Epithelial cell of prostate (primary cell): Measurements from ENCODE around the gene USP17L15.
"Not testable (repeated sequence)": the region's sequence is repeated elsewhere in the genome, so short reads cannot be mapped to it uniquely, and the experiment has no call there.

Experiments
- DNase-seq: peaks from one replicate; pipeline ENCODE4 v3.0.0-alpha.2; 2011; ENCODE audit warnings: low read depth, low spot score
- H3K27ac ChIP-seq: fragments of 450-650 bp; 2 replicates; pipeline ENCODE4 v1.5.1; 2017; ENCODE audit warnings: mild to moderate bottlenecking

The USP17L15 gene, protein sequence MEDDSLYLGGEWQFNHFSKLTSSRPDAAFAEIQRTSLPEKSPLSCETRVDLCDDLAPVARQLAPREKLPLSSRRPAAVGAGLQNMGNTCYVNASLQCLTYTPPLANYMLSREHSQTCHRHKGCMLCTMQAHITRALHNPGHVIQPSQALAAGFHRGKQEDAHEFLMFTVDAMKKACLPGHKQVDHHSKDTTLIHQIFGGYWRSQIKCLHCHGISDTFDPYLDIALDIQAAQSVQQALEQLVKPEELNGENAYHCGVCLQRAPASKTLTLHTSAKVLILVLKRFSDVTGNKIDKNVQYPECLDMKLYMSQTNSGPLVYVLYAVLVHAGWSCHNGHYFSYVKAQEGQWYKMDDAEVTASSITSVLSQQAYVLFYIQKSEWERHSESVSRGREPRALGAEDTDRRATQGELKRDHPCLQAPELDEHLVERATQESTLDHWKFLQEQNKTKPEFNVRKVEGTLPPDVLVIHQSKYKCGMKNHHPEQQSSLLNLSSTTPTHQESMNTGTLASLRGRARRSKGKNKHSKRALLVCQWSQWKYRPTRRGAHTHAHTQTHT

DNA sequence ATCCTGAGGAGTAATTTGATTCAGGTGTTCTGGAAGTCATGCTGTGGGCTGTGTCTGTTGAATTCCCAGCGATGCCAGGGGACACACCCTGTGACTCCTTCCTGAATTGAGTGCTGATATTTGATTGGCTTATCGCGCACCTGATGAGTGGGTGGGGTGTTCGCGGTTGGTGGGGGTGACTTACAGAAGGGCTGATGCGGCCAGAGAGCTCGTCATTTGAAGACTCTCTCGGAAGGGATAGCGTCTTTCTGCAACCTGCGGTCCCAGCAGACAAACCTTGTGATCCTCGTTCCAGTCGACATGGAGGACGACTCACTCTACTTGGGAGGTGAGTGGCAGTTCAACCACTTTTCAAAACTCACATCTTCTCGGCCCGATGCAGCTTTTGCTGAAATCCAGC lies at the start of gene USP17L15:
Gene USP17L15, plus strand, starts transcription at position 301 of the 400 bp plus-strand sequence. Its CDS starts 0 bp downstream, at position 301.
- not testable (repeated sequence) for H3K27ac ChIP-seq, DNase-seq

DNA sequence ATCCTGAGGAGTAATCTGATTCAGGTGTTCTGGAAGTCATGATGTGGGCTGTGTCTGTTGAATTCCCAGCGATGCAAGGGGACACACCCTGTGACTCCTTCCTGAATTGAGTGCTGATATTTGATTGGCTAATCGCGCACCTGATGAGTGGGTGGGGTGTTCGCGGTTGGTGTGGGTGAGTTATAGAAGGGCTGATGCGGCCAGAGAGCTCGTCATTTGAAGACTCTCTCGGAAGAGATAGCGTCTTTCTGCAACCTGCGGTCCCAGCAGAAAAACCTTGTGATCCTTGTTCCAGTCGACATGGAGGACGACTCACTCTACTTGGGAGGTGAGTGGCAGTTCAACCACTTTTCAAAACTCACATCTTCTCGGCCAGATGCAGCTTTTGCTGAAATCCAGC lies 23.8 kb upstream of the USP17L15 start, which contains the start of gene USP17L10:
Gene USP17L10, plus strand, starts transcription at position 301 of the 400 bp plus-strand sequence. Its CDS starts 0 bp downstream, at position 301.
- H3K27ac ChIP-seq, DNase-seq: not testable (repeated sequence)

DNA sequence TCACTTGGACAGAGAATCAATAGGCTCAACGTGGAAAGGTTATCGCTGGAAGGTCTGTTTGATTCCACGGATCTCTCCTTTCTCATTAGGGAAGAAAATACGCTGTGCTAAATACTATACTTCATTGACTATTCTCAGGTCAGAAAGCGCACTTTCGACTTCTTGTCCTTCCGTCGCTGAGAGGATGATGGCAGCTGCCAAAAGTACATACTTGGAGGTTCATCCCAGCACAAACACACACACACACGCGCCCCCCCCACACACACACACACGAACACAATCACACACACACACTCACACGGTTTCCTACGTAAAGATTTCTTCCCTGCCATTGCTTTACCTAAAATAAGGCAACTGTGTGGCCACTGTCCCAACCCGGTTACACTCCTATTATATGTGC lies 19.5 kb upstream of the USP17L15 start:
- H3K27ac ChIP-seq, DNase-seq: not testable (repeated sequence)

DNA sequence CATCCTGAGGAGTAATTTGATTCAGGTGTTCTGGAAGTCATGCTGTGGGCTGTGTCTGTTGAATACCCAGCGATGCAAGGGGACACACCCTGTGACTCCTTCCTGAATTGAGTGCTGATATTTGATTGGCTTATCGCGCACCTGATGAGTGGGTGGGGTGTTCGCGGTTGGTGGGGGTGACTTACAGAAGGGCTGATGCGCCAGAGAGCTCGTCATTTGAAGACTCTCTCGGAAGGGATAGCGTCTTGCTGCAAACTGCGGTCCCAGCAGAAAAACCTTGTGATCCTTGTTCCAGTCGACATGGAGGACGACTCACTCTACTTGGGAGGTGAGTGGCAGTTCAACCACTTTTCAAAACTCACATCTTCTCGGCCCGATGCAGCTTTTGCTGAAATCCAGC lies 19.1 kb upstream of the USP17L15 start, which contains the start of gene USP17L11:
Gene USP17L11, plus strand, starts transcription at position 301 of the 400 bp plus-strand sequence. Its CDS starts 0 bp downstream, at position 301.
- not testable (repeated sequence) for DNase-seq, H3K27ac ChIP-seq

DNA sequence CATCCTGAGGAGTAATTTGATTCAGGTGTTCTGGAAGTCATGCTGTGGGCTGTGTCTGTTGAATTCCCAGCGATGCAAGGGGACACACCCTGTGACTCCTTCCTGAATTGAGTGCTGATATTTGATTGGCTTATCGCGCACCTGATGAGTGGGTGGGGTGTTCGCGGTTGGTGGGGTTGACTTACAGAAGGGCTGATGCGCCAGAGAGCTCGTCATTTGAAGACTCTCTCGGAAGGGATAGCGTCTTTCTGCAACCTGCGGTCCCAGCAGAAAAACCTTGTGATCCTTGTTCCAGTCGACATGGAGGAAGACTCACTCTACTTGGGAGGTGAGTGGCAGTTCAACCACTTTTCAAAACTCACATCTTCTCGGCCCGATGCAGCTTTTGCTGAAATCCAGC lies 14.3 kb upstream of the USP17L15 start, which contains the start of gene USP17L12:
Gene USP17L12, plus strand, starts transcription at position 301 of the 400 bp plus-strand sequence. Its CDS starts 0 bp downstream, at position 301.
- H3K27ac ChIP-seq, DNase-seq: not testable (repeated sequence)

- H3K27ac ChIP-seq, DNase-seq: not testable (repeated sequence)
Observed at GRCh38 chr4:9224596-9224995, 9.6 kb upstream of the USP17L15 start, which contains the start of gene USP17L13. USP17L13 (plus strand) TSS chr4:9224896; CDS start chr4:9224896, 0 bp downstream.

GRCh38 chr4:9230249-9230648 lies 3.9 kb upstream of the USP17L15 start:
- not testable (repeated sequence) for DNase-seq, H3K27ac ChIP-seq

DNA sequence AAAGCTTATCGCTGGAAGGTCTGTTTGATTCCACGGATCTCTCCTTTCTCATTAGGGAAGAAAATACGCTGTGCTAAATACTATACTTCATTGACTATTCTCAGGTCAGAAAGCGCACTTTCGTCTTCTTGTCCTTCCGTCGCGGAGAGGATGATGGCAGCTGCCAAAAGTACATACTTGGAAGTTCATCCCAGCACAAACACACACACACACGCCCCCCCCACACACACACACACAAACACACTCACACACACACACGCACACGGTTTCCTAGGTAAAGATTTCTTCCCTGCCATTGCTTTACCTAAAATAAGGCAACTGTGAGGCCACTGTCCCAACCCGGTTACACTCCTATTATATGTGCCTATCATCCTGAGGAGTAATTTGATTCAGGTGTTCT lies 4.3 kb downstream of the USP17L15 start:
- not testable (repeated sequence) for DNase-seq, H3K27ac ChIP-seq

GRCh38 chr4:9243579-9243978 lies 9.4 kb downstream of the USP17L15 start, which contains the start of gene USP17L17:
USP17L17 (plus strand) TSS chr4:9243879; CDS start chr4:9243879, 0 bp downstream.
- not testable (repeated sequence) for DNase-seq, H3K27ac ChIP-seq

DNA sequence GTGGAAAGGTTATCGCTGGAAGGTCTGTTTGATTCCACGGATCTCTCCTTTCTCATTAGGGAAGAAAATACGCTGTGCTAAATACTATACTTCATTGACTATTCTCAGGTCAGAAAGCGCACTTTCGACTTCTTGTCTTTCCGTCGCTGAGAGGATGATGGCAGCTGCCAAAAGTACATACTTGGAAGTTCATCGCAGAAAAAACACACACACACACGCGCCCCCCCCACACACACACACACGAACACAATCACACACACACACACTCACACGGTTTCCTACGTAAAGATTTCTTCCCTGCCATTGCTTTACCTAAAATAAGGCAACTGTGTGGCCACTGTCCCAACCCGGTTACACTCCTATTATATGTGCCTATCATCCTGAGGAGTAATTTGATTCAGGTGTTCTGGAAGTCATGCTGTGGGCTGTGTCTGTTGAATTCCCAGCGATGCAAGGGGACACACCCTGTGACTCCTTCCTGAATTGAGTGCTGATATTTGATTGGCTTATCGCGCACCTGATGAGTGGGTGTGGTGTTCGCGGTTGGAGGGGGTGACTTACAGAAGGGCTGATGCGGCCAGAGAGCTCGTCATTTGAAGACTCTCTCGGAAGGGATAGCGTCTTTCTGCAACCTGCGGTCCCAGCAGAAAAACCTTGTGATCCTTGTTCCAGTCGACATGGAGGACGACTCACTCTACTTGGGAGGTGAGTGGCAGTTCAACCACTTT lies 13.9 kb downstream of the USP17L15 start, which contains the start of gene USP17L18:
Gene USP17L18, plus strand, starts transcription at position 678 of the 728 bp plus-strand sequence. Its CDS starts 0 bp downstream, at position 678.
- not testable (repeated sequence) for H3K27ac ChIP-seq, DNase-seq

DNA sequence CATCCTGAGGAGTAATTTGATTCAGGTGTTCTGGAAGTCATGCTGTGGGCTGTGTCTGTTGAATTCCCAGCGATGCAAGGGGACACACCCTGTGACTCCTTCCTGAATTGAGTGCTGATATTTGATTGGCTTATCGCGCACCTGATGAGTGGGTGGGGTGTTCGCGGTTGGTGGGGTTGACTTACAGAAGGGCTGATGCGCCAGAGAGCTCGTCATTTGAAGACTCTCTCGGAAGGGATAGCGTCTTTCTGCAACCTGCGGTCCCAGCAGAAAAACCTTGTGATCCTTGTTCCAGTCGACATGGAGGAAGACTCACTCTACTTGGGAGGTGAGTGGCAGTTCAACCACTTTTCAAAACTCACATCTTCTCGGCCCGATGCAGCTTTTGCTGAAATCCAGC lies 18.9 kb downstream of the USP17L15 start, which contains the start of gene USP17L19:
Gene USP17L19, plus strand, starts transcription at position 301 of the 400 bp plus-strand sequence. Its CDS starts 0 bp downstream, at position 301.
- H3K27ac ChIP-seq, DNase-seq: not testable (repeated sequence)

GRCh38 chr4:9257824-9258223 lies 23.6 kb downstream of the USP17L15 start, which contains the start of gene USP17L20:
USP17L20 (plus strand) TSS chr4:9258124; CDS start chr4:9258124, 0 bp downstream.
- not testable (repeated sequence) for DNase-seq, H3K27ac ChIP-seq

GRCh38 chr4:9262572-9262971 lies 28.4 kb downstream of the USP17L15 start, which contains the start of gene USP17L21:
USP17L21 (plus strand) TSS chr4:9262872; CDS start chr4:9262872, 0 bp downstream.
- not testable (repeated sequence) for H3K27ac ChIP-seq, DNase-seq

- not testable (repeated sequence) for H3K27ac ChIP-seq, DNase-seq
Observed at GRCh38 chr4:9267319-9267718, 33.1 kb downstream of the USP17L15 start, which contains the start of gene USP17L22. USP17L22 (plus strand) TSS chr4:9267619; CDS start chr4:9267619, 0 bp downstream.

- not testable (repeated sequence) for DNase-seq, H3K27ac ChIP-seq
Observed at GRCh38 chr4:9271719-9272118, 37.5 kb downstream of the USP17L15 start.
